Neural cell (in vitro differentiated cells): ENCODE data around the gene SF3B6.

Experiments
- EZH2 ChIP-seq: fragments of 200-600, 300-800 bp; shearing (Covaris generic), sonication (generic); IDR thresholded peaks from 2 replicates; pipeline ENCODE4 v1.6.1; 2014; ENCODE audit warnings: antibody characterized with exemption, low read length, borderline replicate concordance, mild to moderate bottlenecking; ENCODE audit not compliant: insufficient read depth, poor library complexity, severe bottlenecking
- MXI1 ChIP-seq: fragments of 450-650 bp; conservative IDR thresholded peaks from 2 replicates; pipeline ENCODE4 v1.6.1; 2014; ENCODE audit warnings: antibody characterized with exemption, mild to moderate bottlenecking; ENCODE audit not compliant: poor library complexity, severe bottlenecking
- POLR2AphosphoS5 ChIP-seq: IDR thresholded peaks from 2 replicates; pipeline ENCODE4 v1.6.1; 2012
- TF ChIP-seq, protein P1 (sequence below): fragments of 450-650 bp; IDR thresholded peaks from 2 replicates; pipeline ENCODE4 v1.5.1; 2014; ENCODE audit warnings: antibody characterized with exemption, mild to moderate bottlenecking, moderate library complexity; ENCODE audit not compliant: poor library complexity, severe bottlenecking
- TF ChIP-seq, protein P2 (sequence below): IDR thresholded peaks from 2 replicates; pipeline ENCODE4 v1.6.1; 2012; ENCODE audit warnings: borderline replicate concordance

DNA sequence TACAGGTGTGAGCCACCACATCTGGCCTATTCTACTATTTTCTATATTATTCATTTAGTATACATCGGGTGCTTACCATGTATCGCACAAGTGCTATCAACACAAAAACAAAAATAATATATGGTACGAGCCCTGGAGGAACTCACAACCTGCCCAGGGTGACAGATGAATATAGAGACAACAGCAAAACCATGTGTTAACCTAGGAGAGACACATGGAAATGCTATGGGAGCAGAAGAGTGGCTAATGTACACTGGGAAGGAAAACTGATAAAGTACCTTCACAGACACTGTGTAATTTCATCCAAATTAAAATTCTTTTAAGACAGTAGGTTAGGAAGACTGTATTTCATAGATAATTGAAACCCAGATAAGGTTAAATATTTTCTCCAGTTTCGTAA lies 3.9 kb downstream of the SF3B6 start:
- TF ChIP-seq POLR2AphosphoS5 (no peak), MXI1 (no peak), EZH2 (no peak)
- TF ChIP-seq, protein P1, sequence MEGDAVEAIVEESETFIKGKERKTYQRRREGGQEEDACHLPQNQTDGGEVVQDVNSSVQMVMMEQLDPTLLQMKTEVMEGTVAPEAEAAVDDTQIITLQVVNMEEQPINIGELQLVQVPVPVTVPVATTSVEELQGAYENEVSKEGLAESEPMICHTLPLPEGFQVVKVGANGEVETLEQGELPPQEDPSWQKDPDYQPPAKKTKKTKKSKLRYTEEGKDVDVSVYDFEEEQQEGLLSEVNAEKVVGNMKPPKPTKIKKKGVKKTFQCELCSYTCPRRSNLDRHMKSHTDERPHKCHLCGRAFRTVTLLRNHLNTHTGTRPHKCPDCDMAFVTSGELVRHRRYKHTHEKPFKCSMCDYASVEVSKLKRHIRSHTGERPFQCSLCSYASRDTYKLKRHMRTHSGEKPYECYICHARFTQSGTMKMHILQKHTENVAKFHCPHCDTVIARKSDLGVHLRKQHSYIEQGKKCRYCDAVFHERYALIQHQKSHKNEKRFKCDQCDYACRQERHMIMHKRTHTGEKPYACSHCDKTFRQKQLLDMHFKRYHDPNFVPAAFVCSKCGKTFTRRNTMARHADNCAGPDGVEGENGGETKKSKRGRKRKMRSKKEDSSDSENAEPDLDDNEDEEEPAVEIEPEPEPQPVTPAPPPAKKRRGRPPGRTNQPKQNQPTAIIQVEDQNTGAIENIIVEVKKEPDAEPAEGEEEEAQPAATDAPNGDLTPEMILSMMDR = no peak
- TF ChIP-seq, protein P2, sequence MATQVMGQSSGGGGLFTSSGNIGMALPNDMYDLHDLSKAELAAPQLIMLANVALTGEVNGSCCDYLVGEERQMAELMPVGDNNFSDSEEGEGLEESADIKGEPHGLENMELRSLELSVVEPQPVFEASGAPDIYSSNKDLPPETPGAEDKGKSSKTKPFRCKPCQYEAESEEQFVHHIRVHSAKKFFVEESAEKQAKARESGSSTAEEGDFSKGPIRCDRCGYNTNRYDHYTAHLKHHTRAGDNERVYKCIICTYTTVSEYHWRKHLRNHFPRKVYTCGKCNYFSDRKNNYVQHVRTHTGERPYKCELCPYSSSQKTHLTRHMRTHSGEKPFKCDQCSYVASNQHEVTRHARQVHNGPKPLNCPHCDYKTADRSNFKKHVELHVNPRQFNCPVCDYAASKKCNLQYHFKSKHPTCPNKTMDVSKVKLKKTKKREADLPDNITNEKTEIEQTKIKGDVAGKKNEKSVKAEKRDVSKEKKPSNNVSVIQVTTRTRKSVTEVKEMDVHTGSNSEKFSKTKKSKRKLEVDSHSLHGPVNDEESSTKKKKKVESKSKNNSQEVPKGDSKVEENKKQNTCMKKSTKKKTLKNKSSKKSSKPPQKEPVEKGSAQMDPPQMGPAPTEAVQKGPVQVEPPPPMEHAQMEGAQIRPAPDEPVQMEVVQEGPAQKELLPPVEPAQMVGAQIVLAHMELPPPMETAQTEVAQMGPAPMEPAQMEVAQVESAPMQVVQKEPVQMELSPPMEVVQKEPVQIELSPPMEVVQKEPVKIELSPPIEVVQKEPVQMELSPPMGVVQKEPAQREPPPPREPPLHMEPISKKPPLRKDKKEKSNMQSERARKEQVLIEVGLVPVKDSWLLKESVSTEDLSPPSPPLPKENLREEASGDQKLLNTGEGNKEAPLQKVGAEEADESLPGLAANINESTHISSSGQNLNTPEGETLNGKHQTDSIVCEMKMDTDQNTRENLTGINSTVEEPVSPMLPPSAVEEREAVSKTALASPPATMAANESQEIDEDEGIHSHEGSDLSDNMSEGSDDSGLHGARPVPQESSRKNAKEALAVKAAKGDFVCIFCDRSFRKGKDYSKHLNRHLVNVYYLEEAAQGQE = no peak
